ENCODE measurements around the gene CALN1.
"Not testable (repeated sequence)": the region's sequence is repeated elsewhere in the genome, so short reads cannot be mapped to it uniquely, and the experiment has no call there.

The CALN1 gene

GRCh38 chr7:72408966-72409637 lies 3.0 kb downstream of the CALN1 start:
- no peak for DNase-seq (ENCODE audit: low read depth)

DNA sequence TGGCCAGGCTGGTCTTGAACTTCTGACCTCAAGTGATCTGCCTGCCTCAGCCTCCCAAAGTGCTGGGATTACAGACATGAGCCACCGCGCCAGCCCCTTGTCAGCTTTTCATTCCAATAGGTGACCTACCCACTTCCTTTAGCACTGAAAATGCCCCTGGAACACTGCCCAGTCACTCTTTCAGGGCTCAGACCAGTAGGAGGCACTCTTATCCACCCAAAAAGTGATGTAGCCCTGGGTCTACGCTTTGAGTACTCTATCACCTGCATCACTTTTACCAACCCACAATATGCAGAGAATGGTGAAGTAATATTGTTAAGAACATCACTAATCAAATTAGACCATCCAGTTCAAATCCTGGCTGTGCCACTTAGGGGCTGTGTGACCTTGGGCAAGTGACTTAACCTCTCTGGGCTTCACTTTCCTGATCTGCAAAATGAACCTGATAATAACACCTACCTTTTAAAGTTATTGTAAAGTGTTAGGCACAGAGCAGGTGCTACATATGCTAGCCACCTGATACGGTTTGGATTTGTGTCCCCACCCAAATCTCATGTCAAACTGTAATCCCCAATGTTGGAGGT lies 5.2 kb downstream of the CALN1 start:
- DNase-seq (ENCODE audit: low read depth), result no peak

DNA sequence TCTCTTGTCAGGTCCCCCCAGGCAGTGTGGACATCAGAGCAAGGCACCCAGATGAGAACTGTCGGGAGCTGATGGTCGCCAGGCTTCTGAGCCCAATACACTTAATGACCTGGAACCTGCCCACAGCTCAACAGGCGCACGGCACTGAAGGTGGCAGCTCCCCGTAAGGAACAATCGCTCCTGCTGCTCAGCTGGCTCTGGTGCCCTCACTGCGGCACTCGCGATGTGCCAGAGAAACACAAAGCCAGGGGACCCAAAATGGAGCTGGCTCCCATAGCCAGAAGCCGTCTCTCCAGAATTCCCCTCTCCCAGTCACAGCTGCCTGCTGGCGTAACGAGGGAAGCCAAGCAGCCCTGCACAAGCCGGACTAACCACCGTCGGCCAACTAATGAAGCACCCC lies 6.3 kb downstream of the CALN1 start:
- no peak for DNase-seq (ENCODE audit: low read depth)

DNA sequence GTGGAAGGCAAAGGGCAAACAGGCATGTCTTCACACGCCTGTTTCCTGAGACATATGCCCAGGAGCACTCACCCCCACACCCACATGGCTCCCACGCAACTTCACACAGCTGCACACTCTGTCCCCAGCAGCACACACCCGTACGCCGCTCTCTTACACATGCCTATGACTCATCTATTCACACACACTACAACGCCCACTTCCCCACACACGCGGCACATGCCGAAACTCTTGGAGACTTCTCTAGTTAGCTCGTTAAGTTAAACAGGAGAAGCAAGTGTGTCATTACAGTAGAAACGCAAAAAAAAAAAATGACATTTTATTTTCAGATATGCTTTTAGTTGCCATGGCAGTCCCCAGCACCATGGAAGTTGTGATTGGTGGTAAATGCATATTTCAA lies 6.7 kb downstream of the CALN1 start:
- DNase-seq (ENCODE audit: low read depth), result no peak

GRCh38 chr7:72404743-72405142 lies 7.4 kb downstream of the CALN1 start:
- no peak for DNase-seq (ENCODE audit: low read depth)

- no peak for DNase-seq (ENCODE audit: low read depth)
Observed at GRCh38 chr7:72403458-72404076, 8.6 kb downstream of the CALN1 start.

- no peak for DNase-seq (ENCODE audit: low read depth)
Observed at GRCh38 chr7:72394016-72394415, 18.1 kb downstream of the CALN1 start.

GRCh38 chr7:72391821-72392377 lies 20.2 kb downstream of the CALN1 start:
- DNase-seq (ENCODE audit: low read depth), result no peak

GRCh38 chr7:72386118-72386517 lies 26.0 kb downstream of the CALN1 start:
- DNase-seq (ENCODE audit: low read depth), result no peak

GRCh38 chr7:72362246-72362645 lies 49.9 kb downstream of the CALN1 start:
- DNase-seq (ENCODE audit: low read depth), result no peak

DNA sequence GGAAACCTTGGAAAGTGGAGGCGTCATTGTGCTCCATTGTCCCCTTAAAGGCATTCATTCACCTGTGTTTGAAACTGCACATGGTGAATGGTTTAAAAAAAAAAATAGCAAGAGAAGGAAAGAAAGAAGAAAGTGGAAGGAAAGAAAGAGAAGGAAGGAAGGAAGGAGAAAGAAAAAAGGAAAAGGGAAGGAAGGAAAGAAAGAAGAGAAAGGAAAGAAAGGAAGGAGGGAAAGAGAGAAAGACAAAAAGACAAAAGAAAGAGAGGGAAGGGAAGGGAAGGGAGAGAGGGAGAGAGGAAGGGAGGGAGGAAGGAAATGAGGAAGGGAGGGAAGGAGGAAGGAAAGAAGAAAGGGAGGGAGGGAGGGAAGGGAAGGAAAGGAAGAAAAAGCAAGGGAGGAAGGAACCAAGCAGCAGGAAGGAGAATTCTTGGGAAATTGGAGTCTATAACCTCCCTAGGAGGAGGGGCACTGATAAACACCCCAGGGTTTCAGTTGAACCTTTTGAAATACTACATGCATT lies 66.9 kb downstream of the CALN1 start:
- no peak for DNase-seq (ENCODE audit: low read depth)

GRCh38 chr7:72343991-72344390 lies 68.1 kb downstream of the CALN1 start:
- DNase-seq (ENCODE audit: low read depth), result no peak

DNA sequence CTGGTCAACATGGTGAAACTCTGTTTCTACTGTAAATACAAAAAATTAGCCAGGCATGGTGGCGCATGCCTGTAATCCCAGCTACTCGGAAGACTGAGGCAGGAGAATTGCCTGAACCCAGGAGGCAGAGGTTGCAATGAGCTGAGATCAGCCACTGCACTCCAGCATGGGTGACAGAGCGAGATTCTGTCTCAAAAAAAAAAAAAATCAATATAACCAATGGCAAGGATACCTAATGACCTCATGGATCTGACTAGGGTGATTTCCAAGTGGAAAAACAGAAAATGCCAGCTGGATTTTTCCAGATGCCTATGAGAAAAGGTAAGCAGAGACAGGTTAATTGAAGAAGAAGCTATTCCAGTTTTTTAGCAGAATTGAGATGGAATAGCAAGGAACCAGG lies 68.8 kb downstream of the CALN1 start:
- DNase-seq (ENCODE audit: low read depth), result not testable (repeated sequence)

GRCh38 chr7:72337390-72338167 lies 74.6 kb downstream of the CALN1 start:
- no peak for DNase-seq (ENCODE audit: low read depth)

- DNase-seq (ENCODE audit: low read depth), result no peak
Observed at GRCh38 chr7:72336632-72337389, 75.3 kb downstream of the CALN1 start.

DNA sequence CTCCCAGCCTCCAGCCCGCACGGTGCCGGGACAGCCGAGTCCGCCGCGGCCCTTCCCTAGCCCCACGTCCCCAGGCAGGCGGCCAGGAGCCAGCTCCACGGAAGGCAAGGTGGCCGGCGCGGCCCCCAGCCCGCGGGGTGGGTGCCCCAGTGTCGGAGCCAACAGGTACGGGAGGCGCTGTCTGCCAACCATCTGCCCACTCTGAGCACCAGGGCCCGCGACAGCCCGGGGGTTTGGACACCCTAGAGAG lies 75.8 kb downstream of the CALN1 start:
- DNase-seq (ENCODE audit: low read depth), result no peak

DNA sequence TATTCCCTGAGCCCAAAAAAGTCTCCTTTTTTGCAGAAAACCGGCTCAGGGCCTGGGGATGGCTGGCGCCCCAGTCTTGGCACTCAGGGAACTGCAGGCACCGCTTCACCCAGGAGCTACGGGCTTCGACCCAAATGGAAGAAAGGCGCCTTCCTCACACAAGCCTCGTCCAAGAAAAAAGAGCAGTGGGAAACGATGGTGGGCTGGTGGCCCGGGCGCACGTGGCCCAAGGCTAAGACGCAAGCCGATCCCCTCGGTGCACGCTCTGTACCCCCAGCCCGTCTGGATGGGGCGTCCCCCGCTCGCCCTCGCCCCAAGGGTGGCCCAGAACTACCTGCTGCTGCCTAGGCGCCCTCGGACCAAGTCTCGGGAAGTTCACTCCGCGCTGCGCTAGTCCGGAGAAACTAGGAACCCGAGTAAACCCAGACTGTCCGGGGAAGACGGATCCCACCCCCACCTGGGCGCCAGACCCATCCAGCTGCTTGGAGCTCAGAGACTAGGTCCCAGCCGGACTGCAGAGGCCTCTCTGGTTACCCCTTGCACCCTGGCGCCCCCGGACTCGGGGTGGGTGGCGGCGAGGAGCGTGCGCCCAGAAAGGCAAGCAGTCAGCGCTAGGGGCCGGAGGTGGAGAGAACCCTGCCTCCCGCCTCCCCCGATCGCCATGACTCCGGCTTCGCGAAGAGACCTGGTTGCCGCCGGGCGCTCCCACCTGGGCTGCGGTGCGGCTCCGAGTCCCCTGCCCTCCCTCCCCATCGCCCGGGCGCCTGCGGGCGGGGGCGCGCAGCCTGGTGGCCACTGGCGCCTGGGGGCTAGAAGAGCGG lies 76.4 kb downstream of the CALN1 start:
- DNase-seq (ENCODE audit: low read depth), result no peak

GRCh38 chr7:72334698-72335097 lies 77.4 kb downstream of the CALN1 start:
- DNase-seq (ENCODE audit: low read depth), result no peak

GRCh38 chr7:72334066-72334465 lies 78.1 kb downstream of the CALN1 start:
- no peak for DNase-seq (ENCODE audit: low read depth)

- DNase-seq (ENCODE audit: low read depth), result no peak
Observed at GRCh38 chr7:72326811-72327210, 85.3 kb downstream of the CALN1 start.

GRCh38 chr7:72326365-72326764 lies 85.8 kb downstream of the CALN1 start:
- DNase-seq (ENCODE audit: low read depth), result no peak
